Upper lobe of right lung (tissue), 1 donor: Measurements from ENCODE around the gene ZNF397. TPM values are rescaled to one million over a fixed set of nuclear protein-coding genes. Genes with fewer than 3 reads are reported as not detected.

ENCODE experiments used
- ATAC-seq: fragments of 200-7000 bp; cut with Tn5 transposase; one replicate; pipeline ENCODE4 v1.9.1; 2020; ENCODE audit warnings: mild to moderate bottlenecking, moderate library complexity
- DNase-seq: peaks from one replicate; pipeline ENCODE4 v3.0.0-alpha.2; 2020
- H3K27ac ChIP-seq: fragments of 200-600 bp; one replicate; pipeline ENCODE4 v1.8.0; 2022
- H3K27me3 ChIP-seq: fragments of 200-600 bp; one replicate; pipeline ENCODE4 v1.8.0; 2022; ENCODE audit warnings: mild to moderate bottlenecking
- H3K36me3 ChIP-seq: fragments of 200-600 bp; one replicate; pipeline ENCODE4 v1.8.0; 2022
- H3K4me1 ChIP-seq: fragments of 200-600 bp; one replicate; pipeline ENCODE4 v1.8.0; 2022
- H3K4me3 ChIP-seq: fragments of 200-600 bp; one replicate; pipeline ENCODE4 v1.8.0; 2022; ENCODE audit warnings: mild to moderate bottlenecking
- H3K9me3 ChIP-seq: fragments of 200-600 bp; one replicate; pipeline ENCODE4 v1.8.0; 2022
- CTCF ChIP-seq: fragments of 200-600 bp; IDR thresholded peaks from one replicate; pipeline ENCODE4 v1.8.0; 2022; ENCODE audit warnings: antibody characterized with exemption
- intact Hi-C: fragments of 100-400 bp; cut with DNase I; formaldehyde crosslinking; loops from one replicate; pipeline ENCODE4 v1.11.0; 2022
- long read RNA-seq: library from polyadenylated mRNA; unstranded; transcript quantifications from one replicate; pipeline ENCODE4 v2.0.0, GENCODE V29; 2021
- total RNA-seq: library from RNA; stranded (reverse); fragmentation: NEBNext Ultra II Directional; extraction: Animal tissue kit (Norgen Biotek cat#: 25700); gene quantifications from one replicate; pipeline ENCODE4 v1.2.1, GENCODE V29; 2021
- donor health status: DM: no; HTN: yes; CAD: no; lungs with severe emphysema.

The ZNF397 gene
- total RNA-seq, result 29.2 TPM
- long read RNA-seq, full-length matches to known transcripts, result 5 of 16 reads
- long read RNA-seq, partial matches to known transcripts, result 2 of 16 reads
- long read RNA-seq, other reads (novel, unspliced or antisense), result 9 of 16 reads

GRCh38 chr18:35240664-35241447 is at the start of gene ZNF397:
Gene ZNF397 (plus strand): TSS chr18:35241034. CDS start chr18:35242471, 1,437 bp downstream.
- intact Hi-C loops, result no loop called here
- peak; percentile 100 for ATAC-seq

DNA sequence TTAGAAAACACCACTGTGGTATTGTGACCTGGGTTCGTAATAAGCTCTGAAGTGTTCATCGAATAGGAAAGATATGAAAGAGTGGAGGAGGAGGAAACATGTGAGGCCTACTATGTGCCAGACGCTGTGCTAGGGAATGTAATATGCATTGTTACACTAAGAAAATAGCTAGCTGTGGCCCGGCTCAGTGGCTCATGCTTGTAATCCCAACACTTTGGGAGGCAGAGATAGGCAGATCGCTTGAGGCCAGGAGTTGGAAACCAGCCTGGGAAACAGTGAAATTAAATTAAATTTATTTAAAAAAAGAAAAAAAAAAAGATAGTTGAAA is 49.2 kb upstream of the ZNF397 start:
- no peaks in the 10 kb centered on the region for H3K4me1 ChIP-seq
- H3K36me3 ChIP-seq, result no peaks in the 10 kb centered on the region
- ATAC-seq, result no peak
- no peak overlapping the region for H3K4me3 ChIP-seq
- TF ChIP-seq CTCF, result no peak
- no peak overlapping the region for H3K27ac ChIP-seq
- intact Hi-C loops, result no loop called here
- no peak for DNase-seq
- no peaks in the 10 kb centered on the region for H3K27me3 ChIP-seq
- no peaks in the 10 kb centered on the region for H3K9me3 ChIP-seq

More at GRCh38 chr18:35240664-35241447, at the start of gene ZNF397:
- Histone ChIP-seq H3K27ac (peak within 1 kb of the TSS; percentile 97), H3K36me3 (peaks cover 34% of the 10 kb centered on the region), H3K4me3 (peak within 1 kb of the TSS; percentile 72), H3K9me3 (no peaks in the 10 kb centered on the region), H3K4me1 (peaks cover 6% of the 10 kb centered on the region), H3K27me3 (no peaks in the 10 kb centered on the region)
- peak; percentile 99 for DNase-seq
- no peak for TF ChIP-seq CTCF

DNA sequence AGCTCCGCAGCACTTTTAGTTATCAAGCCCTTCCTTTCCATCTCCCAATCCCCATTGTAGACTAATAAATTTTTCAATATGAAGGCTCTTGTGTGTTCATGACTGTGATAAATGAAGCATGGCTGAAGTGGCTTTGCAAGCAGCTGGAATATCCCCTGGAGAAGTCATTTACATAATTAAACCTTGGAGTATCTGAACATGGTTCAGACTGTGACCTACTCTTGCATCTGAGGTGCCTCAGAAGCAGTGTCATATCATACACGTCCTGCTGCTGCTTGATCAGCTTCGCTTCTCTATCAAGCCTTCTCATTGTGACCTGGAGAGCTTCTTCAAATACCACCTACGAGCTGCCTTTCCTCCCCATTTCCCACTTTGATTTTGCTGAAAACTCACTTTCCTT is 48.4 kb upstream of the ZNF397 start:
- Histone ChIP-seq H3K9me3 (no peaks in the 10 kb centered on the region), H3K4me1 (no peaks in the 10 kb centered on the region), H3K36me3 (no peaks in the 10 kb centered on the region), H3K27me3 (no peaks in the 10 kb centered on the region), H3K4me3 (no peak overlapping the region), H3K27ac (no peak overlapping the region)
- no peak for TF ChIP-seq CTCF
- intact Hi-C loops, result no loop called here
- DNase-seq (no peak), ATAC-seq (no peak)

GRCh38 chr18:35193316-35193715 is 47.5 kb upstream of the ZNF397 start:
- no peak overlapping the region for H3K4me3 ChIP-seq
- ATAC-seq, result no peak
- H3K9me3 ChIP-seq, result no peaks in the 10 kb centered on the region
- H3K27me3 ChIP-seq, result no peaks in the 10 kb centered on the region
- TF ChIP-seq CTCF, result no peak
- intact Hi-C loops, result no loop called here
- no peak for DNase-seq
- H3K27ac ChIP-seq, result no peak overlapping the region
- no peaks in the 10 kb centered on the region for H3K36me3 ChIP-seq
- no peaks in the 10 kb centered on the region for H3K4me1 ChIP-seq

DNA sequence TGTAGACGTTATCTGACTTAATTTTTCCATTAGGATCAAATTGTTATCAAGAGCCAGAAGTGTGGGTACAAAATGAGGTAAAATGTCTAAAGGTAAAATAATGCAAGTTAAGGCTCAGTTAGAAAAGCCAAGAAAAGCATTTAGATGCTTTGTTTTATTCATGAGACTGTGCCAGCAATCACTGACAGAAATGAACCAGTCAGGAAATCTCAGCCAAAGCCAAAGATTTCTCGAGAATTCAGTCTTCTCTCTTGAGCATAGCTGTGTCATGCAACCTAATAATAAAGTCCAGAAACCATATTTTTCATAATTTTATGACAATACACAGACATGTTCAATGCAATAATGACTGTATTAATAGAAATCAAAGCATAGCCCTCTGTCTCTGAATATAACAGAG is 43.5 kb upstream of the ZNF397 start:
- DNase-seq, result no peak
- Histone ChIP-seq H3K27ac (no peak overlapping the region), H3K36me3 (no peaks in the 10 kb centered on the region), H3K4me3 (no peak overlapping the region), H3K4me1 (no peaks in the 10 kb centered on the region), H3K27me3 (no peaks in the 10 kb centered on the region), H3K9me3 (no peaks in the 10 kb centered on the region)
- intact Hi-C loops, result no loop called here
- no peak for ATAC-seq
- no peak for TF ChIP-seq CTCF
